Measurements from ENCODE around the gene APBA2.
"Not testable (repeated sequence)": the region's sequence is repeated elsewhere in the genome, so short reads cannot be mapped to it uniquely, and the experiment has no call there.

The APBA2 gene

GRCh38 chr15:28885630-28886430, at the start of gene APBA2:
TSS of gene APBA2 (plus strand) at chr15:28885974. CDS start at chr15:29053885, 167,911 bp downstream.
- Histone ChIP-seq H3K36me3 (ENCODE audit: insufficient read depth, low read length) (no peaks in the 10 kb centered on the region), H3K4me3 (ENCODE audit: low read depth, low read length, poor library complexity, severe bottlenecking) (no peak within 1 kb of the TSS), H3K4me1 (ENCODE audit: insufficient read depth, low read length, severe bottlenecking) (no peaks in the 10 kb centered on the region), H3K79me2 (ENCODE audit: insufficient read depth, low read length) (no peaks in the 10 kb centered on the region), H3K9me3 (ENCODE audit: low read length) (no peaks in the 10 kb centered on the region), H3K27me3 (ENCODE audit: insufficient read depth, low read length) (no peaks in the 10 kb centered on the region), H3K4me2 (ENCODE audit: low read length) (no peak within 1 kb of the TSS), H4K20me1 (ENCODE audit: insufficient read depth, low read length) (no peaks in the 10 kb centered on the region), H2AFZ (ENCODE audit: low read length) (no peak within 1 kb of the TSS), H3K9ac (ENCODE audit: low read length) (no peak within 1 kb of the TSS), H3K9me2 (ENCODE audit: low read depth, low read length) (no peaks in the 10 kb centered on the region), H3K27ac (ENCODE audit: low read depth, low read length, poor library complexity, severe bottlenecking) (no peak within 1 kb of the TSS), H3F3A (ENCODE audit: insufficient read depth, low read length) (no peaks in the 10 kb centered on the region)
- TF ChIP-seq EZH2 (IDR thresholded peaks at IDR 0.05; ENCODE audit: borderline replicate concordance, low read length) (no peak), CTCF (IDR thresholded peaks at IDR 0.05; ENCODE audit: low read length) (no peak)

- H3F3A ChIP-seq (ENCODE audit: insufficient read depth, low read length); H3K4me2 ChIP-seq (ENCODE audit: low read length); H3K36me3 ChIP-seq (ENCODE audit: insufficient read depth, low read length); H4K20me1 ChIP-seq (ENCODE audit: insufficient read depth, low read length); H2AFZ ChIP-seq (ENCODE audit: low read length); H3K79me2 ChIP-seq (ENCODE audit: insufficient read depth, low read length); H3K27me3 ChIP-seq (ENCODE audit: insufficient read depth, low read length); H3K27ac ChIP-seq (ENCODE audit: low read depth, low read length, poor library complexity, severe bottlenecking); H3K9ac ChIP-seq (ENCODE audit: low read length); H3K9me3 ChIP-seq (ENCODE audit: low read length); H3K4me3 ChIP-seq (ENCODE audit: low read depth, low read length, poor library complexity, severe bottlenecking); H3K4me1 ChIP-seq (ENCODE audit: insufficient read depth, low read length, severe bottlenecking); H3K9me2 ChIP-seq (ENCODE audit: low read depth, low read length): not testable (repeated sequence)
Observed at GRCh38 chr15:28840285-28840684, 45.5 kb upstream of the APBA2 start.

DNA sequence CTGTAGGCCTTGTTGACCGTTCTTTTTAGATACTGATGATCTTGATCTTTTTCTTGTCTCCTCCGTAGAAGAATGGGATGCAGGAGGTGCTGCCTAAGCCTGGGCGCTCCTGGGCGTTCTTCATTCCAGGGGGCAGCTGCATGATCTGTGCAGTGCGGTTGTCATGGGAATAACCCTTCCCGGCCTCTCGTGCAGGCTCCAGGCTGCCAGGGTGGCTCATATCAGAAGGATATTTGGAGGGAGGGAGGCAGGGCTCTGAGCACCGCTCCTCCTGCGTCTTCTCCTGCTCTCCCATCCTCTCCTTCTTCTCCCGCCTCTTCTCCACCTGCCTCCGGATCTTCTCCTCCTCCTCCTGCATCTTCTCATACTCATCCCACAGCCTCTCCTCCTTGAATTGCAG, 43.6 kb upstream of the APBA2 start:
- H3K9ac ChIP-seq (ENCODE audit: low read length); H3K9me3 ChIP-seq (ENCODE audit: low read length); H4K20me1 ChIP-seq (ENCODE audit: insufficient read depth, low read length); H3K4me3 ChIP-seq (ENCODE audit: low read depth, low read length, poor library complexity, severe bottlenecking); H2AFZ ChIP-seq (ENCODE audit: low read length); H3K27ac ChIP-seq (ENCODE audit: low read depth, low read length, poor library complexity, severe bottlenecking); H3K79me2 ChIP-seq (ENCODE audit: insufficient read depth, low read length); H3K4me2 ChIP-seq (ENCODE audit: low read length); H3K4me1 ChIP-seq (ENCODE audit: insufficient read depth, low read length, severe bottlenecking); H3K9me2 ChIP-seq (ENCODE audit: low read depth, low read length); H3K36me3 ChIP-seq (ENCODE audit: insufficient read depth, low read length); H3K27me3 ChIP-seq (ENCODE audit: insufficient read depth, low read length); H3F3A ChIP-seq (ENCODE audit: insufficient read depth, low read length): not testable (repeated sequence)

GRCh38 chr15:28843520-28843919, 42.3 kb upstream of the APBA2 start:
- H2AFZ ChIP-seq (ENCODE audit: low read length); H4K20me1 ChIP-seq (ENCODE audit: insufficient read depth, low read length); H3K9ac ChIP-seq (ENCODE audit: low read length); H3F3A ChIP-seq (ENCODE audit: insufficient read depth, low read length); H3K4me3 ChIP-seq (ENCODE audit: low read depth, low read length, poor library complexity, severe bottlenecking); H3K9me2 ChIP-seq (ENCODE audit: low read depth, low read length); H3K27ac ChIP-seq (ENCODE audit: low read depth, low read length, poor library complexity, severe bottlenecking); H3K4me1 ChIP-seq (ENCODE audit: insufficient read depth, low read length, severe bottlenecking); H3K36me3 ChIP-seq (ENCODE audit: insufficient read depth, low read length); H3K4me2 ChIP-seq (ENCODE audit: low read length); H3K27me3 ChIP-seq (ENCODE audit: insufficient read depth, low read length); H3K79me2 ChIP-seq (ENCODE audit: insufficient read depth, low read length); H3K9me3 ChIP-seq (ENCODE audit: low read length): not testable (repeated sequence)

GRCh38 chr15:28844147-28844546, 41.6 kb upstream of the APBA2 start:
- not testable (repeated sequence) for H3K4me2 ChIP-seq (ENCODE audit: low read length); H3K27me3 ChIP-seq (ENCODE audit: insufficient read depth, low read length); H3K9ac ChIP-seq (ENCODE audit: low read length); H3K79me2 ChIP-seq (ENCODE audit: insufficient read depth, low read length); H4K20me1 ChIP-seq (ENCODE audit: insufficient read depth, low read length); H3K4me1 ChIP-seq (ENCODE audit: insufficient read depth, low read length, severe bottlenecking); H3K27ac ChIP-seq (ENCODE audit: low read depth, low read length, poor library complexity, severe bottlenecking); H3F3A ChIP-seq (ENCODE audit: insufficient read depth, low read length); H3K36me3 ChIP-seq (ENCODE audit: insufficient read depth, low read length); H3K9me2 ChIP-seq (ENCODE audit: low read depth, low read length); H3K9me3 ChIP-seq (ENCODE audit: low read length); H3K4me3 ChIP-seq (ENCODE audit: low read depth, low read length, poor library complexity, severe bottlenecking); H2AFZ ChIP-seq (ENCODE audit: low read length)

GRCh38 chr15:28847247-28847646, 38.5 kb upstream of the APBA2 start:
- not testable (repeated sequence) for H3K27me3 ChIP-seq (ENCODE audit: insufficient read depth, low read length); H3F3A ChIP-seq (ENCODE audit: insufficient read depth, low read length); H3K4me1 ChIP-seq (ENCODE audit: insufficient read depth, low read length, severe bottlenecking); H4K20me1 ChIP-seq (ENCODE audit: insufficient read depth, low read length); H3K4me3 ChIP-seq (ENCODE audit: low read depth, low read length, poor library complexity, severe bottlenecking); H3K27ac ChIP-seq (ENCODE audit: low read depth, low read length, poor library complexity, severe bottlenecking); H3K9ac ChIP-seq (ENCODE audit: low read length); H3K9me3 ChIP-seq (ENCODE audit: low read length); H3K4me2 ChIP-seq (ENCODE audit: low read length); H3K36me3 ChIP-seq (ENCODE audit: insufficient read depth, low read length); H3K79me2 ChIP-seq (ENCODE audit: insufficient read depth, low read length); H2AFZ ChIP-seq (ENCODE audit: low read length); H3K9me2 ChIP-seq (ENCODE audit: low read depth, low read length)

DNA sequence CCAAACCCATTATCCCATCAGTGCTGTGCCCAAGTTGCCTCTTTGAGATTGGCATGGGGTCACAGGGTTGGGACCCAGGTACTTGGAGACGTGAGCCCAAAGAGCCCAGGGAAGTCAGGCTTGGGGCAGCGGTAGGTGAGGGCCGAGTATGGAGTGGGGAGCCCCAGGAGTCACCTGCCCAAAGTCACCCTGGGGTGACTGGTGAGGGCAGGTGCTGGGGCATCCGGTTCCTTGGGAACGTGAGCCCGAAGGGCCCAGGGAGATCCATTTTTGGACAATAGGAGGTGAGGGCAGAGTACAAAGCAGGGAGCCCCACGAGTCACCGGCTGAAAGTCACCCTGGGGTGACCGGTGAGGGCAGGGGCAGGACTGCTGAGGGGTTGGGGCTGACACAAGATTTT, 37.8 kb upstream of the APBA2 start:
- H3K27ac ChIP-seq (ENCODE audit: low read depth, low read length, poor library complexity, severe bottlenecking); H3F3A ChIP-seq (ENCODE audit: insufficient read depth, low read length); H3K27me3 ChIP-seq (ENCODE audit: insufficient read depth, low read length); H3K4me1 ChIP-seq (ENCODE audit: insufficient read depth, low read length, severe bottlenecking); H3K9me3 ChIP-seq (ENCODE audit: low read length); H3K36me3 ChIP-seq (ENCODE audit: insufficient read depth, low read length); H2AFZ ChIP-seq (ENCODE audit: low read length); H3K79me2 ChIP-seq (ENCODE audit: insufficient read depth, low read length); H3K4me2 ChIP-seq (ENCODE audit: low read length); H3K4me3 ChIP-seq (ENCODE audit: low read depth, low read length, poor library complexity, severe bottlenecking); H4K20me1 ChIP-seq (ENCODE audit: insufficient read depth, low read length); H3K9ac ChIP-seq (ENCODE audit: low read length); H3K9me2 ChIP-seq (ENCODE audit: low read depth, low read length): not testable (repeated sequence)

Measured in OCI-LY1 (cell line).